Ureter (tissue), 1 donor: ENCODE measurements around the gene LIN37. TPM values are rescaled to one million over a fixed set of nuclear protein-coding genes. Genes with fewer than 3 reads are reported as not detected.

Experiments
- DNase-seq: peaks from one replicate; pipeline ENCODE4 v3.0.0-alpha.2; 2020; ENCODE audit warnings: low spot score
- total RNA-seq: library from RNA; stranded (reverse); gene quantifications from one replicate; pipeline ENCODE4 v1.2.4, GENCODE V29; 2023
- donor health status: DM: yes; HTN: yes; CAD: no.

Gene LIN37
- total RNA-seq, 1 donor from 2014 or later: 7.2 TPM

- no peak for DNase-seq
Measured at GRCh38 chr19:35734889-35735288, 13.5 kb upstream of the LIN37 start.

GRCh38 chr19:35736913-35737886 is 11.2 kb upstream of the LIN37 start:
- DNase-seq: no peak

GRCh38 chr19:35738021-35738886 is 10.1 kb upstream of the LIN37 start:
- DNase-seq: no peak

- no peak for DNase-seq
Measured at GRCh38 chr19:35738887-35739229, 9.5 kb upstream of the LIN37 start.

- DNase-seq: no peak
Measured at GRCh38 chr19:35739275-35740107, 8.9 kb upstream of the LIN37 start.

GRCh38 chr19:35740108-35740422 is 8.3 kb upstream of the LIN37 start:
- no peak for DNase-seq

GRCh38 chr19:35740423-35741202 is 7.8 kb upstream of the LIN37 start:
- peak; percentile 98 for DNase-seq

- no peak for DNase-seq
Measured at GRCh38 chr19:35741203-35741515, 7.2 kb upstream of the LIN37 start.

- DNase-seq: no peak
Measured at GRCh38 chr19:35742121-35742724, 6.2 kb upstream of the LIN37 start, which contains the start of gene IGFLR1. Gene IGFLR1 (minus strand): TSS chr19:35742452. CDS start chr19:35741180, 1,272 bp downstream.

GRCh38 chr19:35743640-35744429 is 4.5 kb upstream of the LIN37 start:
- no peak for DNase-seq

GRCh38 chr19:35744430-35745327 is 3.7 kb upstream of the LIN37 start:
- peak; percentile 97 for DNase-seq

- DNase-seq: peak; percentile 98
Measured at GRCh38 chr19:35745328-35746086, 2.9 kb upstream of the LIN37 start, which contains the start of the genes PSENEN and U2AF1L4. Gene PSENEN (plus strand): TSS chr19:35745651. CDS start chr19:35745931, 280 bp downstream. Gene U2AF1L4 (minus strand): TSS chr19:35745418. CDS start chr19:35745391, 27 bp downstream.

- no peak for DNase-seq
Measured at GRCh38 chr19:35746087-35746462, 2.3 kb upstream of the LIN37 start.

- DNase-seq: no peak
Measured at GRCh38 chr19:35746531-35746930, 1.8 kb upstream of the LIN37 start.

GRCh38 chr19:35750167-35750566 is 1.8 kb downstream of the LIN37 start:
- DNase-seq: no peak

GRCh38 chr19:35751839-35752745 is 3.7 kb downstream of the LIN37 start:
- peak; percentile 38 for DNase-seq
